Calu3 (cell line): ENCODE measurements around the gene AADACL4. TPM values are rescaled to one million over a fixed set of nuclear protein-coding genes. Genes with fewer than 3 reads are reported as not detected.

ENCODE experiments used
- BruUV-seq: library from RNA; stranded (reverse); fragments of 400-500 nt; replicated peaks from 2 replicates; lab custom pipeline; 2021; lab: Mats Ljungman, UMichigan
- CTCF ChIA-PET: fragments of 300-600 bp; sonication (Branson Sonifier 250); formaldehyde crosslinking; loops from one replicate; lab custom pipeline; 2022; ENCODE audit warnings: antibody characterized with exemption; lab: Charles Lee
- DNase-seq: peaks from one replicate; pipeline ENCODE4 v3.0.0; 2022
- H3K27ac Mint-ChIP-seq: one replicate; pipeline ENCODE4 v1.8.0; 2022; ENCODE audit warnings: mixed read lengths; ENCODE audit not compliant: unreplicated experiment
- H3K27me3 Mint-ChIP-seq: one replicate; pipeline ENCODE4 v1.8.0; 2022; ENCODE audit warnings: mixed read lengths; ENCODE audit not compliant: unreplicated experiment
- H3K36me3 Mint-ChIP-seq: one replicate; pipeline ENCODE4 v1.8.0; 2022; ENCODE audit warnings: mild to moderate bottlenecking, moderate library complexity, mixed read lengths; ENCODE audit not compliant: insufficient read depth, unreplicated experiment
- H3K4me1 Mint-ChIP-seq: one replicate; pipeline ENCODE4 v1.8.0; 2022; ENCODE audit warnings: mild to moderate bottlenecking, low read depth, mixed read lengths; ENCODE audit not compliant: unreplicated experiment
- H3K4me3 Mint-ChIP-seq: one replicate; pipeline ENCODE4 v1.8.0; 2022; ENCODE audit warnings: mild to moderate bottlenecking, low read depth, moderate library complexity, mixed read lengths; ENCODE audit not compliant: unreplicated experiment
- H3K9me3 Mint-ChIP-seq: one replicate; pipeline ENCODE4 v1.8.0; 2022; ENCODE audit warnings: low read depth, mixed read lengths; ENCODE audit not compliant: unreplicated experiment
- intact Hi-C: fragments of 100-400 bp; cut with micrococcal nuclease; formaldehyde crosslinking; loops from one replicate; pipeline ENCODE4 v1.10.0; 2022; ENCODE audit not compliant: unreplicated experiment
- total RNA-seq: library from RNA; stranded (reverse); gene quantifications from 2 replicates; pipeline ENCODE4 v1.2.3, GENCODE V29; 2022
- TF ChIP-seq, protein P1 (sequence below): fragments of 200-600 bp; IDR thresholded peaks from one replicate; pipeline ENCODE4 v1.8.0; 2022; ENCODE audit warnings: antibody characterized with exemption; ENCODE audit not compliant: unreplicated experiment

Gene AADACL4
- total RNA-seq, 1 experiment from 2014 or later: not detected

DNA sequence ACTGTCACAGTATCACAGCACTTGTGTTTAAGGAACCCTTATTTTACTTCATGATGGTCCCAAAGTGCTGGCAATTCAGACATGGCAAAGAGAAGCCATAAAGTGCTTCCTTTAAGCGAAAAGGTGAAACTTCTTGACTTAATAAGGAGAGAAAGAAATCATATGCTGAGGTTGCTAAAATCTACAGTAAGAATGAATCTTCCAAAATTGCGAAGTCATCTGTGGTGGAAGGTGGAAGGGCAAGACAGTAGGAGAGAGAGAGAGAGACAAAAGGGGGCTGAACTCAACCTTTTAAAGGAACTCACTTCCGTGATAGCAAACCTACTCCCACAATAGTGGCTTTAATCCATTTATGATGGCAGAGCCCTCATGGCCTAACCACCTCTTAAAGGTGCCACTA lies 52.8 kb downstream of the AADACL4 start:
- Mint-ChIP-seq H3K27me3 (peaks cover 57% of the 10 kb centered on the region), H3K4me1 (no peaks in the 10 kb centered on the region), H3K4me3 (no peak overlapping the region), H3K9me3 (no peaks in the 10 kb centered on the region), H3K36me3 (no peaks in the 10 kb centered on the region), H3K27ac (no peak overlapping the region)
- BruUV-seq: no TSS peak
- intact Hi-C loops: no loop called here
- CTCF ChIA-PET: no interaction called here
- TF ChIP-seq, protein P1, sequence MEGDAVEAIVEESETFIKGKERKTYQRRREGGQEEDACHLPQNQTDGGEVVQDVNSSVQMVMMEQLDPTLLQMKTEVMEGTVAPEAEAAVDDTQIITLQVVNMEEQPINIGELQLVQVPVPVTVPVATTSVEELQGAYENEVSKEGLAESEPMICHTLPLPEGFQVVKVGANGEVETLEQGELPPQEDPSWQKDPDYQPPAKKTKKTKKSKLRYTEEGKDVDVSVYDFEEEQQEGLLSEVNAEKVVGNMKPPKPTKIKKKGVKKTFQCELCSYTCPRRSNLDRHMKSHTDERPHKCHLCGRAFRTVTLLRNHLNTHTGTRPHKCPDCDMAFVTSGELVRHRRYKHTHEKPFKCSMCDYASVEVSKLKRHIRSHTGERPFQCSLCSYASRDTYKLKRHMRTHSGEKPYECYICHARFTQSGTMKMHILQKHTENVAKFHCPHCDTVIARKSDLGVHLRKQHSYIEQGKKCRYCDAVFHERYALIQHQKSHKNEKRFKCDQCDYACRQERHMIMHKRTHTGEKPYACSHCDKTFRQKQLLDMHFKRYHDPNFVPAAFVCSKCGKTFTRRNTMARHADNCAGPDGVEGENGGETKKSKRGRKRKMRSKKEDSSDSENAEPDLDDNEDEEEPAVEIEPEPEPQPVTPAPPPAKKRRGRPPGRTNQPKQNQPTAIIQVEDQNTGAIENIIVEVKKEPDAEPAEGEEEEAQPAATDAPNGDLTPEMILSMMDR: no peak
- DNase-seq: no peak

DNA sequence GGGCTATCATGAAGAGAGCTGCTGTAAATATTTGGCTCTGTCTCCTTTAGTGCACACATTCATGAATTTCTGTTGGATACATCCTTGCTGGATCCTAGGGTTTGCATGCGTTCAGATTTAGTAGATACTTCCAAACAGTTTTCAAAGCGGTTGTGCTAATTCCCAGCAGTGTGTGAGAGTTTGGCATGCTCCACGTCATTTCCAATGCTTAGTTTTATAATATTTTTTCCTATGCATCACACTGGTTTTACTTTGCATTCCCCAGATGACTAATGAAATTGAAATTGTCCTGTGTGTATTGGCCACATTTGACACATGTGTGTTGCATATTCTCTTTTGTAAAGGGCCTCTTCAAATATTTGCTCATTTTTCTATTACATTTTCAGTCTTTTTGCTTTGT lies 53.5 kb downstream of the AADACL4 start:
- Mint-ChIP-seq H3K4me1 (no peaks in the 10 kb centered on the region), H3K9me3 (no peaks in the 10 kb centered on the region), H3K36me3 (no peaks in the 10 kb centered on the region), H3K4me3 (no peak overlapping the region), H3K27me3 (peaks cover 50% of the 10 kb centered on the region), H3K27ac (no peak overlapping the region)
- BruUV-seq: no TSS peak
- no peak for DNase-seq
- TF ChIP-seq, protein P1: no peak
- CTCF ChIA-PET: no interaction called here
- intact Hi-C loops: no loop called here

DNA sequence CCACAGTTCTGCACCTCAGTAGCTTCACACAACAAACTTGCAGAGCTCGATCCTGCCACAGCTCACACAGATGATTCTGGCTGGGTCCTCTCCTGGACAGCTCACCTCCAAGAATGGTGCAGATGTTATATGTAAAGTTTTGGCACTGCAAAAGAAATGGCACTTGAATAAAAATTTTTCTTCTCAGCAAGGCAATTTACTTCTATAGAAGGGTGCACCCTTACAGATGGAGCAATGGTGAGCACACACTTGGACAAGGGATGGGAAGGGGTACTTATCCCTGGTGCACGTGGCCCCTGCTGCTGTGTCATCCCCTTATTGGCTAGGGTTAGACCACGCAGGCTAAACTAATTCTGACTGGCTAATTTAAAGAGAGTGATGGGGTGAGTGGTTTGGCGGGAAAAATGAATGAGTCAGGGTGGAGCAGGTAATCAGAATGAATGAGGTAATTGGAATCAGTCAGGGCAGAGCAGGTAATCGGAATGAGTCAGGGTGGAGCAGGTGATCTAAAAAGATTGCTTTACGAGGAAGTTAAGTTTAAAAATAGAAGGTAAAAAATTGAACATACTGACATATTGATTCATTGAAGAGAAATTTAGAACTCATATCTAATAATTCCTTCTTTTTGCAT lies 60.1 kb downstream of the AADACL4 start:
- Mint-ChIP-seq H3K4me3 (no peak overlapping the region), H3K4me1 (no peaks in the 10 kb centered on the region), H3K36me3 (no peaks in the 10 kb centered on the region), H3K9me3 (peaks cover 10% of the 10 kb centered on the region), H3K27me3 (peaks cover 20% of the 10 kb centered on the region), H3K27ac (no peak overlapping the region)
- intact Hi-C loops: no loop called here
- TF ChIP-seq, protein P1: no peak
- BruUV-seq: no TSS peak
- no peak for DNase-seq
- CTCF ChIA-PET: no interaction called here

DNA sequence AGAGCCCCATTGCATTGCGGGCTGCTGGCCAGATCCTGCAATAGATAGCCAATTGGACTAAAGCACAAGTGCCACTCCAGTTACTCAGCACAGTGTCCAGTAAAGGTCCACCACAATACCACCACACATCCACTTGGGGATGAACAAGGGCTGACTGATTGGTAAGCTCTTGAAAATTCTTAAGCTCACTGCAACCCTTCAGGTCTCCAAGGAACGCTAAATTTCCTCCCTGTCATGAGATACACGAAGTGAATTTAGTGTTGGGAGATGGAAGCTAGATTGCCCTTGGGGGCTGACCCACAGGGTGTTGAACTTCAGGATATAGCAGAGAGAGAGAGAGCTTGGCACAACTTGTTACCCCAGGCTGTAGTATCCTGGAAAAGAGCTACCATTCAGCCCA lies 62.2 kb downstream of the AADACL4 start:
- DNase-seq: no peak
- Mint-ChIP-seq H3K4me1 (no peaks in the 10 kb centered on the region), H3K27ac (no peak overlapping the region), H3K36me3 (no peaks in the 10 kb centered on the region), H3K27me3 (peaks cover 32% of the 10 kb centered on the region), H3K4me3 (no peak overlapping the region), H3K9me3 (peaks cover 10% of the 10 kb centered on the region)
- TF ChIP-seq, protein P1: no peak
- BruUV-seq: no TSS peak
- CTCF ChIA-PET: no interaction called here
- intact Hi-C loops: no loop called here
